HPDE6-E6E7 (cell line): ENCODE measurements around the gene ZDHHC20.

Experiments
- DNase-seq: peaks from one replicate; pipeline ENCODE4 v3.0.0; 2011; ENCODE audit warnings: missing footprints; ENCODE audit errors: extremely low spot score

Gene ZDHHC20, protein sequence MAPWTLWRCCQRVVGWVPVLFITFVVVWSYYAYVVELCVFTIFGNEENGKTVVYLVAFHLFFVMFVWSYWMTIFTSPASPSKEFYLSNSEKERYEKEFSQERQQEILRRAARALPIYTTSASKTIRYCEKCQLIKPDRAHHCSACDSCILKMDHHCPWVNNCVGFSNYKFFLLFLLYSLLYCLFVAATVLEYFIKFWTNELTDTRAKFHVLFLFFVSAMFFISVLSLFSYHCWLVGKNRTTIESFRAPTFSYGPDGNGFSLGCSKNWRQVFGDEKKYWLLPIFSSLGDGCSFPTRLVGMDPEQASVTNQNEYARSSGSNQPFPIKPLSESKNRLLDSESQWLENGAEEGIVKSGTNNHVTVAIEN

DNA sequence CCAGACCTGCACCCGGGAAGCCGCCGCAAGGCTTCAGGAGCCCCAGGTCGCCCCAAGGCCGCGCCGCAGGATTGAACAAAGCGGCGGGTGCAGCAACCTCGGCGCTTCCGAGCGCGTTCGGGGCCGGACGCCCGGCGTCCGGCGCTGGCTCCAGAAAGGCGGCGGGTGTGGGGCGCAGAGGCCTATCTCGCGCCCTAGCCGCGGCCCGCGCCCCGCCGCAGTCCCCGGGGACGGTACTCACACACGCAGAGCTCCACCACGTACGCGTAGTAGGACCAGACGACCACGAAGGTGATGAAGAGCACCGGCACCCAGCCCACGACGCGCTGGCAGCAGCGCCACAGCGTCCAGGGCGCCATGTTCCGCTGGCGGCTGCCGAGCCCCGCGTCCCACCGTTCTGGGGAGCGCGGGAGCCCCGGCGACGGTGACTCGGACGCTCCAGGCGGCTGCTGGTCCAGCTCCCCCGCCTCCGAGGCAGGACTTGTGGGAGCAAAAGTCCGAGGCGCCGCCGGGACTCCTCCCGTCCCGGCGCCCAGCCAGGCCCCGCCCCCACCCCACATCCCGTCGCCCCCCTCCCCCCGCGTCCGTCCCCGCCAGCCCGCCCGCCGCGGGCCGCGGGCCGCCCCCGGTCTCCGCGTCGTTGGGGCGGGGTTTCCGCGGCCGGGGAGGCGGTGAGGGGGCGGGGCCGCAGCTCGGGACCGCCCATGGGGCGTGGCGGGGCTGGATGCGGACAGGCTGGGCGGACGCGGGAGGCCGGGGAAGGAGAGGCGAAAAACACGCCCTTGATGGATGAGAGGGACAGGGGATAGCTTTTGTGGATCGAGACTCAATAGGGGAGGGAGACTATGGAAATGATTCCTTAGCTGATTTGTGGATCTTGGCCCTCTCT is at the start of gene ZDHHC20:
ZDHHC20 (minus strand) TSS at position 491 of the 889 bp plus-strand sequence; CDS start at position 359, 132 bp downstream.
- peak; percentile 42 for DNase-seq

GRCh38 chr13:21504379-21504778 is 45.3 kb upstream of the ZDHHC20 start:
- DNase-seq = no peak

GRCh38 chr13:21501686-21502085 is 42.6 kb upstream of the ZDHHC20 start:
- no peak for DNase-seq

DNA sequence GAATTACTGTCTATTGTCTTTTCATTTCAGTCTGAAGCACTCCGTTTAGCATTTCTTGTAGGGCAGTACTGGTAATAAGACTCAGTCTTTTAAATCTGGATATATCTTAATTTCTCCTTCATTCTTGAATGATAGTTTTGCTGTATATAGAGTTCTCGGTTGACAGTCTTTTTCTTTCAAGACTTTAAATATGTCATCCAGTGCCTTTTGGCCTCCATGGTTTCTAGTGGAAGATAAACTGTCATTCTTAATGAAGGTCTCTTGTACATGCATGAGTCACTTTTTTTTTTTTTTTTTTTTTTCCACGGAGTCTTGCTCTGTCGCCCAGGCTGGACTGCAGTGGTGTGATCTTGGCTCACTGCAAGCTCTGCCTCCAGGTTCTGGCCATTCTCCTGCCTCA is 27.2 kb upstream of the ZDHHC20 start:
- no peak for DNase-seq

DNA sequence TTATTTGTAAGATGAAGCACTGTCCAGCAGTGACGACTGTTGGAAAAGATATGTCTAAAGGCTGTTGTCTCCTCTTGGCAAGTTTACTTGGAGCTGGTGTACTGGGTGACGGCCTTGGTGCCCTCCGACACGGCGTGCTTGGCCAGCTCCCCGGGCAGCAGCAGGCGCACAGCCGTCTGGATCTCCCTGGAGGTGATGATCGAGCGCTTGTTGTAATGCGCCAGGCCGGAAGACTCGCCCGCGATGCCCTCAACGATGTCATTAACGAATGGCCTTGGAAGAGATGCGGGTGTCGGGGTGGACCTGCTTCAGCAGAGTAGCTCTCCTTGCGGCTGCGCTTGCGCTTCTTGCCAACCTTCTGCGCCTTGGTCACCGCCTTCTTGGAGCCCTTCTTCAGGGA is 24.6 kb upstream of the ZDHHC20 start:
- DNase-seq = no peak

DNA sequence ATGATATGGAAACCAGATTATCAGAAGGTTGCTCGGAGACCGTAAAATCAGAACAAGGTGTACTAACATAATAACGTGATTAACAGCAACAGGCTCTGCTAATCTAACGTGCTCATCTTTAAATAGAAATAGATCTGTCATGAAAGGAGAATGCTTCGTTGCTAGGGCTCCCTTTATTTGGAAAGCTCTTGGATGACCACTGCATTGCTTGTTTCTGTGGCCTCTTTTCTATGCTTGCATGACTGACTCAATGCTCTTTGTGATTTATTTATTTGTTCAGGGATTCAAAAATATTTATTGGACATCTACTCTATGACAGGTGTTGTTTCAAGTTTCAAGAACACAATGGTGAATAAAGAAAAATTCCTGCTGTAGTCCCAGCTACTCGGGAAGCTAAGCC is 22.3 kb upstream of the ZDHHC20 start:
- no peak for DNase-seq

GRCh38 chr13:21478881-21479808 is 20.0 kb upstream of the ZDHHC20 start:
- DNase-seq = no peak

DNA sequence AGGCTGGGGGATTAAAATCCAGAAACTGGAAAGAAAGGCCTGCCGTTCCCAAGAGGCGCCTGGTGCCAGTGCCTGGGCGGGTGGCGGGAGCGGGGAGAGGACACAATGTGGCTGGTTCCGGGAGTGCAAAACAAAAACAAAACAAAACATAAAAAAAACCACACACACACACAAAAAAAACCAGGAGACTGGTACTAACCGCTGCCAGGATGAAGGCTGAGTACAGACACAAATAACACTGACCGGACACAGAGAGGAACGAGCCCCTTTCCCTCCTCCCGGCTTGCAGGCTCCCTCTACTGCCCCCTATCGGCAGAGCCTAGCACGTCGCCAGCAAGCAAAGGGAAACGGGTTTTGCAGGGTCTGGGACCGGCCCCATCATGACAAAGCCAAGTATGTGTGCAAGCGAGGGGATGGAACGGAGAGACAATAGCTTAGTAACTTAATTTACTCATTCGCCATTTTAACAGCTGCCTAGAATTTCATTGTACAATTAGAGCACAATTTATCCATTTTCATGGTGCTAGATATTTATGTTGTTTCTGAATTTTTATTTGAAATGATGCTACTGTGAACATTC is 17.9 kb upstream of the ZDHHC20 start:
- peak; percentile 11 for DNase-seq

DNA sequence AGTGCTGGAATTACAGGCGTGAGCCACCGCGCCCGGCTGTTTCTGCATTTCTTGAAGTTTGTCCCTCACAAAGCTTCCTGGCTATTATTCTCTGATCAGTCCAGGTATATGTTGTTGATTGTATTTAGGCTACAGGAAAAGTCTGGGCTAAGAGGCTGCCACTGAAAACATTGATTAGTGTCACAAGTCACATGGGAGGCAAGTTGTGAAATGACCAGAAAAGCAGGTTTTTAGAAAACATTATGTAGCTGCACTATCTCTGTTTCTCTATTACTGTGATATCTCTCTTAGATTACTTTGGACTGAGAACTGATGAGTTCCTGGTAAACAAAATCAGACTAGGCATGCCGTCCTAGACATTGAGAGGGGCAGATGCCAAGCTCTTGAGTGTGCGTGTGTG is 16.0 kb upstream of the ZDHHC20 start:
- no peak for DNase-seq

- DNase-seq = no peak
Observed at GRCh38 chr13:21470785-21471184, 11.7 kb upstream of the ZDHHC20 start.

DNA sequence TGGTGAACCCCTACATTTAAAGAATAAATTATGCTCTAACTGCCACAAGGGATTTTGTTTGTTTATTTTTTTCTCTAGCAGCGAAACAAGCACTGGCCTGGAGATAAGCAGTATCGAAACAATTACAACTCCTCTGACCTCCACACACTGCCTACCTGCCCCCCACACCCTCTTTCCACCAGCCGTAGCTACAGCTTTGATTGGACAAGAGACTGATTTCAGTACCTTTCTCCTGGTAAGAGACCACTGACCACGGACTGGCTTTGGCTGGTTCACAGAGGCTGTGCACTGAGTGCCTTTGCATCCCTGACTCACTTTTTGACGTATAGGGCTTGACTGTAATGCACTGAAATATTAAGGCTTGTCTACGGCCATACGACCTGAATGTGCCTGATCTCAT is 7.4 kb upstream of the ZDHHC20 start:
- DNase-seq = no peak

- no peak for DNase-seq
Observed at GRCh38 chr13:21465710-21466160, 6.6 kb upstream of the ZDHHC20 start.

GRCh38 chr13:21463424-21463823 is 4.3 kb upstream of the ZDHHC20 start:
- no peak for DNase-seq

DNA sequence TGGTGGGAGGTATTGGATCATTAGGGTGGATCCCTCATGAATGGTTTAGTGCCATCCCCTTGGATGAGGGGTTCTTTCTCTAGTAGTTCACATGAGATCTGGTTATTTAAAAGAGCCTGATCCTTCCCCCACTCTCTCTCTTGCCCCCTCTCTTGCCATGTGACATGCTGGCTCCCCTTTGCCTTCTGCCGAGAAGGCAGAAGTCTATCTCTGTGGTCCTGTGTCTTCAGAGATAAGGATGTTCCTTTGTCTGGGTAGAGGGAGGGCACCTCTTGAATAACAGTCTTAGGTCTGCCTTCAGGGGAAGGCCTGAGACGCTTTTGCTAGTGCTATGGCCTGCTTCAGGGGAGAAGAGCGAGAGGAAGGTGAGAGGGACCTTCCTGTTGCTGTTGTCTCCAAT is 2.0 kb upstream of the ZDHHC20 start:
- DNase-seq = no peak

DNA sequence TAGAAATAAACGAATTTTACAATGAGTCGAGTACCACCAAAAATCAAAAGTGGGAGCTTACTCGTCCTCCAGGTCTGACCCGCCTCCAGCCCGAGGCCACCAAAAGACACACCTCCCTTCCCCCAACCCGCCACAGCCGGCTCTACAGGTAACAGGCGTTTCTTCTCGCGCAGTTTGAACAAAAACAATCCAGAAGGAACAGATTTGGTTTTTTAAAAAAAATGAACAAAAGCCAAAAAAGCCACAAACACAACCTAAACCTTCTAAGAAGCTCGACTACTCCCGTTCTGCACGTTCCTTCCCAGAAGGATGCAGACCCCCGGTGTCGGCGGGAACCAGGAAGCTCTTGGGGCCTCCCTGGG is 671 bp downstream of the ZDHHC20 start:
- DNase-seq = no peak

DNA sequence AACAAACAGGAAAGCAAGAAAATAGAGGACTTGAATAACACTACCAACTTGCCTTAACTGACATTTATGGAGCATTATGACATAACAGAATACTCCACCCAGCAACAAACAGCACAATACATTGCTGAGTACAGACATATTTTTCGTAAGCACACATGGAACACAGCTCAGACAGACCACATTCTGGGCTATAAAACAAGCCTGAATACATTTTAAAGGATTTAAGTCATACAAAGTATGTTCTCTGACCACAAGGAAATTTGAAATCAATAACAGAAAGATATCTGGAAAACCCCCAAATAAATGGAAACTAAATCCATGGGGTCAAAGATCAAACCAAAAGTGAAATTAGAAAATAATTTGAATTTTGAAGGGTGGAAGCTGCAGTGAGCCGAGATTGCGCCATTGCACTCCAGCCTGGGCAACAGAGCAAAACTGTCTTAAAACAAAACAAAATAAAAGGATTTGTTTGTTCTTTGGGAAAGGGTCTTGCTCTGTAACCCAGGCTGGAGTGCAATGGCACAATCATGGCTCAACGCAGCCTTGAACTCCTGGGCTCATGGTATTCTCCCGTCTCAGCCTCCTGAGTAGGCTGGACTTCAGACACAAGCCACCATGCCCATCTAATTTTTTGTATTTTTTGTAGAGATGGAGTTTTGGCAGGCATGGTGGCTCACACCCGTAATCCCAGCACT is 5.6 kb downstream of the ZDHHC20 start:
- DNase-seq = no peak

- no peak for DNase-seq
Observed at GRCh38 chr13:21450936-21451335, 8.2 kb downstream of the ZDHHC20 start.

- DNase-seq = no peak
Observed at GRCh38 chr13:21446656-21447055, 12.4 kb downstream of the ZDHHC20 start.

- DNase-seq = no peak
Observed at GRCh38 chr13:21445759-21446158, 13.3 kb downstream of the ZDHHC20 start.

DNA sequence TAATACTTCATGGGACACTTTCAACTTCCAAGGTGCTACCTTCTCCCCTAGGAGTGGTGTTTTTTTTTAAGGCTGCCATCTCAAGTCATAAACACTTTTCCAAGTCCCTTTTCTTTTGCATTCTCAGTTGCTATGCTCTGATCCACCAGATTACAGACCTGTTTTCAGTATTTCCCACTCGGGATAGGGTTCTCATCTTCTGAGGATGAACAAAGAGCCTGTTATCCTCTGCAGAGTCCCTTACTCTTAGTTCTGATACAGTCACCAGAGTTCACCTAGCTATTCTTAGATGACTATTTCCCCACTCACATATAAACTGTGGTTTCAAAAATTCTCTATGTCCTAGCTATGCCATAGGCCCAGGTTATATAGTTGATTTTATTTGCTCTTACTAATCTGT is 15.9 kb downstream of the ZDHHC20 start:
- no peak for DNase-seq

DNA sequence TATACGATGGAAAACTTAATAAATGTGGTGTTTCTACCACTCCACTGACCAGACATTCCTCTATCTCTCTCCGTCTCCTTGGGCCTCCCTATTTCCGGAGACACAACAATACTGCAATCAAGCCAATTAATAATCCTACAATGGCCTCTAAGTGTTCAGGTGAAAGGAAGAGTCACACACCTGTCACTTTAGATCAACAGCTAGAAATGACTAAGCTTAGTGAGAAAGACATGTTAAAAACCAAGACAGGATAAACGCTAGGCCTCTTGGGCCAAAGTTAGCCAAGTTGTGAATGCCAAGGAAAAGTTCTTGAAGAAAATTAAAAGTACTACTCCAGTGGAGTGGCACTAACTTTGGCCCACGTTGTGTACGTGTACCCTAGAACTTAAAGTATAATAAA is 22.5 kb downstream of the ZDHHC20 start:
- no peak for DNase-seq
